ENCODE results near the gene CCDC40.
"Not testable (repeated sequence)": the region's sequence is repeated elsewhere in the genome, so short reads cannot be mapped to it uniquely, and the experiment has no call there.

The CCDC40 gene, protein sequence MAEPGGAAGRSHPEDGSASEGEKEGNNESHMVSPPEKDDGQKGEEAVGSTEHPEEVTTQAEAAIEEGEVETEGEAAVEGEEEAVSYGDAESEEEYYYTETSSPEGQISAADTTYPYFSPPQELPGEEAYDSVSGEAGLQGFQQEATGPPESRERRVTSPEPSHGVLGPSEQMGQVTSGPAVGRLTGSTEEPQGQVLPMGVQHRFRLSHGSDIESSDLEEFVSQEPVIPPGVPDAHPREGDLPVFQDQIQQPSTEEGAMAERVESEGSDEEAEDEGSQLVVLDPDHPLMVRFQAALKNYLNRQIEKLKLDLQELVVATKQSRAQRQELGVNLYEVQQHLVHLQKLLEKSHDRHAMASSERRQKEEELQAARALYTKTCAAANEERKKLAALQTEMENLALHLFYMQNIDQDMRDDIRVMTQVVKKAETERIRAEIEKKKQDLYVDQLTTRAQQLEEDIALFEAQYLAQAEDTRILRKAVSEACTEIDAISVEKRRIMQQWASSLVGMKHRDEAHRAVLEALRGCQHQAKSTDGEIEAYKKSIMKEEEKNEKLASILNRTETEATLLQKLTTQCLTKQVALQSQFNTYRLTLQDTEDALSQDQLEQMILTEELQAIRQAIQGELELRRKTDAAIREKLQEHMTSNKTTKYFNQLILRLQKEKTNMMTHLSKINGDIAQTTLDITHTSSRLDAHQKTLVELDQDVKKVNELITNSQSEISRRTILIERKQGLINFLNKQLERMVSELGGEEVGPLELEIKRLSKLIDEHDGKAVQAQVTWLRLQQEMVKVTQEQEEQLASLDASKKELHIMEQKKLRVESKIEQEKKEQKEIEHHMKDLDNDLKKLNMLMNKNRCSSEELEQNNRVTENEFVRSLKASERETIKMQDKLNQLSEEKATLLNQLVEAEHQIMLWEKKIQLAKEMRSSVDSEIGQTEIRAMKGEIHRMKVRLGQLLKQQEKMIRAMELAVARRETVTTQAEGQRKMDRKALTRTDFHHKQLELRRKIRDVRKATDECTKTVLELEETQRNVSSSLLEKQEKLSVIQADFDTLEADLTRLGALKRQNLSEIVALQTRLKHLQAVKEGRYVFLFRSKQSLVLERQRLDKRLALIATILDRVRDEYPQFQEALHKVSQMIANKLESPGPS

DNA sequence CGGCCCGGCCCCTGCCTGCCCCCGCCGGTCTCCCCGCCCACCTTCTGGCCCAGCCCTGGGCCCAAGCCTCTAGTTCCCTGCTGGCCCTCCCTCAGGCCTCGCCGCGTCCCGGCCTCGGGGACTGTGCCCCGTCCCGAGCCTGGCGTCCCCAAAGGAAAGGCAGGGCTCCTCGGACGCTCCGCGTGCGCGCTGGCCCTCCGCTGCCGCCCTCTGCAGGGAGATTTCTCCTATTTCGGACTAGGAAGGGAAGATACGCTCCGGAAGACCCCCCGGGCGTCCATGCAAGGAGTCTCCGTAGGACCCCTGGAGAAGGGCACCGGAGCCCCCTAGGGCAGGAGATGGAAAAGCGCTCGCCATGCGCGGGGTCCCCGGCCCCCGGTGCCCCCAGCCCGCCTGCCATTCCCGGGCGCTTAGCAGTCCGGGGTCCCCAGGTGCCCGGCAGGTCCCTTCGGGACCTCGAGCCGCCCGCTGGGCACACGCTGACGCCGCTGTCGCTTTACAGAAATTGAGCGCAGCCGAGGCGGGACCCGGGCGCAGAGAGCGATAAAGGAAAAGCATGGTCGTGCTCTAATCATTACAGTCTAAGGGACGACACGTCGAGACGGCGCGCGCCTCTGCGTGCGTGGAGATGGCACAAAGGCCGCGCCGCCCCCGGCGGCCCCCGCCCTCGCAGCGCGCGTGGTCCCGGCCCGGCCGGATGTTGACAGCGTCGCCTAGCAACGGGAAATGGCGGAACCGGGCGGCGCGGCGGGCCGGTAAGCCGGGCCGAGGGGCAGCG, at the start of gene CCDC40:
Gene CCDC40 (plus strand): TSS at position 706 of the 778 bp plus-strand sequence. CDS start 21 bp downstream, at position 727.
- DNase-seq (ENCODE audit: low read depth) = peak; percentile 22

- no peak for DNase-seq (ENCODE audit: low read depth)
Measured at GRCh38 chr17:79987187-79987934, 49.1 kb upstream of the CCDC40 start.

- no peak for DNase-seq (ENCODE audit: low read depth)
Measured at GRCh38 chr17:79987935-79988184, 48.6 kb upstream of the CCDC40 start.

DNA sequence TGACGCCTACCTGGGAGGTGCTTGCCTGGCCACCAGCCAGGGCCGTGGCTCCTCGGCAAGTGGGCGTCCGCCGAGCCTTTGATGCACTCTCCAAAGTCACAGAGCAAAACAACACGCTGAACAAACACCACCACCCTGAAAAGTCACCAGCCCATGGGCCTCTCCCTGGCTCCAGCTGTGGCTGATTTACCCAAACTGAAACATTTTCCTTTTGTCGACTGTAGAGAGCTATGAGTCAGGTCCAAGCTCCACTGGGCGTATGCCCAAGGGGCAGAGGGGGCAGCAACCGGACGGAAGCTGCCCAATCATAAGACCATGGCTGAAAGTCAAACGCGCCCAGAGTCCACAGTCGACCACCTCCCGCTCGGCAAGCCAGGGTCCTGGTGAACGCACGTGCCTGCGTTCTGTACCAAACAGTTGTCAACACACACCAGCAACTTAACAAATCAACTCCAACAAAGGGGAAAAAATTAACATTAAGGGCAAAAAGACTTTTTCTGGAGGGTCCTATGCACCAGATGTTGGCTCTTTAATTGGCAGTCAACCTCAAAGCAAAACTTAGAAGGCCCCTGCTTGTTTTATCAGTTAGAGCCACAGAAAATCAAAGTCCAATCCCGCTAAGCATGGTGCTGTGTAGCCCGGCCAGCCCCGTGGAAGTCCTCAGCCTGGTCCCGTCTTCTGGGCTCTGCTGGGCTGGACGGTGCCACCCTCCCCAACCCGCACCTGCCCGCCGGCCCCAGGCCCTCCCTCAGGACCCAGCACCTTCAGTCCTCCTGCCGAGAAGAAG, 48.1 kb upstream of the CCDC40 start:
- DNase-seq (ENCODE audit: low read depth) = no peak

GRCh38 chr17:79989106-79989835, 47.2 kb upstream of the CCDC40 start:
- no peak for DNase-seq (ENCODE audit: low read depth)

GRCh38 chr17:79990051-79990592, 46.3 kb upstream of the CCDC40 start:
- no peak for DNase-seq (ENCODE audit: low read depth)

DNA sequence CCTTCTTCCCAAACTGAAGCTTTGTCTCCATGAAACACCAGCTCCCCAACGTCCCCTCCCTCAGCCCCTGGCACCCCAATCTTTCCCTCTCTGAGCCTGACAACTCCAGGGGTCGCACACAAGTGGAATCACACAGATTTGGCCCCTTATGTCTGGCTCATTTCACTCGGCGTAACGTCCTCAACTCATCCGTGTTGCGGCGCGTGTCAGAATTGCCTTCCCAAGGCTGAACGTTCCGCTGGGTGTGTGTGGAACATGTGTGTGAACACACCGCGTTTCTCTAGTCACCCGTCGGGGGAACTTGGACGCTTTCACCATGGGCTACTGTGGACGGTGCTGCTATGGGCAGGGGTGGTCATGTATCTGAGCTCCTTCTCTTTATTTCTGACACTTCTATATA, 45.7 kb upstream of the CCDC40 start:
- DNase-seq (ENCODE audit: low read depth) = no peak

DNA sequence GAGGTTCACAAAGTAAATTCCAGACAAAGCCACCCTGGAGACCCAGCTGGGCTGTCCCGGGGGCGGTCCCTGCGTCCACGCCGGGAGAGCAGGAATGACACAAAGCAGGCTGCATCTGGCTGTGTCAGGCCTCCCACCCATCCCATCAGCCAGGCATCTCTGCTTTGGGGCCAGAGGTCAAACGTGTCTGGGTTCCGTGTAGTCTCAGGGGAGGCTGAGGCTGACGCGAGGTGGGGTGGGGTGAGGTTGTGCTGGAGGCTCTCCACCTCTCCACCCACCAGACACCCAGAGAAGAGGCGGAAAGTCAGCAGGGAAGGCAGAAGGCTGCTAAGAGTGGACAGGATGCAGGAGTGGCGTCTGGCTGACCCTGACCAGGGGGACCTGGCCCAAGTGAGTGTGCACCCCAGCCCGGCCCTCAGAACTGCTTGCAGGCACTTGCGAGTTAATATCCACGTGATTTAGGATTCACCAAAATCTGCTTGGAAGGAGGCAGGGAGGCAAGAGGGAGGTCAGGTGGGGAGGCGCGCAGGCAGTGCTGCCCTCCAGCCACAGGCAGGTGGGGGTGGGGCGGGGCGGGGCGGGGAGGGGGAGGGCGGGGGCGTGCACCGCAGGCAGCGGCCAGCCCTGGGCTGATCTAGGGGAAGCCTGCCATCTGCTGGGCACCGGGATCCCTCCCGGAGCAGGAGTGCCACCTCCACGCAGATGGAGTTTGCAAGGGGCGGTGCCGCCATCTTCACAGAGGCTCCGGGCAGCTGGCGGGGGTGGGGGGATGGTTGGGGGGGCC, 45.1 kb upstream of the CCDC40 start:
- DNase-seq (ENCODE audit: low read depth) = no peak

- no peak for DNase-seq (ENCODE audit: low read depth)
Measured at GRCh38 chr17:79991924-79992648, 44.4 kb upstream of the CCDC40 start.

- no peak for DNase-seq (ENCODE audit: low read depth)
Measured at GRCh38 chr17:79992649-79993389, 43.6 kb upstream of the CCDC40 start.

GRCh38 chr17:79993390-79994227, 42.8 kb upstream of the CCDC40 start:
- no peak for DNase-seq (ENCODE audit: low read depth)

DNA sequence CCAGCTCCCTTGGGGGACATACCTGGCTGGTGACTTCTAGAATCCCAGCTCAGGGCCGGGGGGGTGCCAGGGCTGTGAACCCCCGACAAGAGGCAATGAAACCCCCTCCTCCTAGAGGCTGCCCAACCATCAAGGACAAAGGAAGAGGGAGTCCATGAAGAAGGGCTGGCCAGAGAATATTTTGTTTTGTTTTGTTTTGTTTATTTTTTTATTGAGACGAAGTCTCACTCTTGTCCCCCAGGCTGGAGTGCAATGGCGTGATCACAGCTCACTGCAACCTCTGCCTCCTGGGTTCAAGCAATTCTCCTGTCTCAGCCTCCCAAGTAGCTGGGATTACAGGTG, 42.2 kb upstream of the CCDC40 start:
- DNase-seq (ENCODE audit: low read depth) = not testable (repeated sequence)

- no peak for DNase-seq (ENCODE audit: low read depth)
Measured at GRCh38 chr17:79994602-79995001, 41.8 kb upstream of the CCDC40 start.

DNA sequence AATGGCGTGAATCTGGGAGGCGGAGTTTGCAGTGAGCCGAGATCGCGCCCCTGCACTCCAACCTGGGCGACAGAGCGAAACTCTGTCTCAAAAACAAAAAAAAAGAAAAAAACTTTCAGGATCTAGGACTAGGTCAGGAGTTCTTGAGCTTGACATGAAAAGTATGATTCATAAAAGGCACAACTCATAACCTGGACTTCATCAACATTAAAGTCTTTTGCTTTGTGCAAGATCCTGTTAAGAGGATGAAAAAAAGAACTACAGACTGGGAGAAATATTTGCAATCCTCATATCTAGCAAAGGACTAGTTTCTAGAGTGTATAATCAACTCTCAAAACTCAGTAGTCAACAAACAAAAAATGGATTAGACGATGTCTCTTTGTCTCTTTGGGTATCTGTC, 40.7 kb upstream of the CCDC40 start:
- no peak for DNase-seq (ENCODE audit: low read depth)

- no peak for DNase-seq (ENCODE audit: low read depth)
Measured at GRCh38 chr17:79996291-79996690, 40.2 kb upstream of the CCDC40 start.

DNA sequence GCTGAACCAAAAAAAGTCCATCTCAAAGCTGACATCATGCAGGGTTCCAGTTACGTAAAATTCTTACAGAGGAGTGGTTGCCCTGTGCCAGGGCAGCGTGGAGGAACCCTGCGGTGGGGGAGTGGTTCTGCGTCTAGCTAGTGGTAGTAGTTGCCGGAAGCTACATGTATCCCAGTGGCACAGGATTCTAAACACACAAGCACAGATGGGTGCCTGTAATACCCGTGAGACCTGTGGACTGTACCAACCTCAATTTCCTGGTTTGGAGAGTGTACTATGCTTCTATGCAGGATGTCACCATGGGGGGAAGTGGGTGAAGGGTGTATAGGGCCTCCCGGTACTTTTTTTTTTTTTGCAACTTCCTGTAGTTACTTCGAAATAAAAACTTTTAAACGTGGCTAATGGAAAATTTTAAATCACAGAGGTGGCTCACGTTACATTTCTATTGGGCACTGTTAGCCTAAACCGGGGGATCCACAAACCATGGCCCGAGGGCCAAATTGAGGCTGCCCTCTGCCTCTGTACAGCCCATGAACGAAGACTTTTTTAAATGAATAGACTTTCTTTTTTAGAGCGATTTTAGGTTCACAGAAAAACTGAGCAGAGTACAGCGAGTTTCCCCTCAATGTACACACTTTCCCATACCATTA, 39.3 kb upstream of the CCDC40 start:
- no peak for DNase-seq (ENCODE audit: low read depth)
